ENCODE data around the gene GABRA4. TPM values are rescaled to one million over a fixed set of nuclear protein-coding genes. Genes with fewer than 3 reads are reported as not detected.

Gene GABRA4
- total RNA-seq (2022; extraction: Qiagen RNA extraction), result not detected in 5 replicates

GRCh38 chr4:46993075-46994006 is at the start of gene GABRA4:
TSS of gene GABRA4 (minus strand) at chr4:46993581. CDS start at chr4:46993424, 157 bp downstream.

GRCh38 chr4:47031011-47031678 is 37.8 kb upstream of the GABRA4 start, which contains the start of gene GABRB1:
TSS of gene GABRB1 (plus strand) at chr4:47031567.

DNA sequence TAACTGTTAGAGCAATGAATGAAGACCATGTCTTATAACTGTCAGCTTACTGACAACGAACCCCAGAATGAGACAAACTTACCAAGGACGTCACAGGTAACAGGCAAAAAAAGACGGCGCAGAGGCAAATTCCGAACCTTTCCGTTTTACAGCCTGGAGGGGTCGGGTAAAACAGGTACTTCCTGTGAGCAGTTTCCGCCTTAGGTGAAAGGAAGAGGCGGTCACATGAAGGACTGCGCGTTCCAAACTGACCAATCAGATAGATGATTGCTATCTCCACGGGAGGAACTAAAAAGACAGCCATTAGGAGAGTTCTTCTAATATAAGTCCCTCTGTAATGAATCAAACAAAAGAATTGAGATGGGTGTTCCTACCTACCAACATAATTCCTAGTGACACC is 84.3 kb downstream of the GABRA4 start, which contains the start of gene COX7B2:
Gene COX7B2 (minus strand): TSS at position 168 of the 400 bp plus-strand sequence. CDS start 174,053 bp downstream, outside the sequence.

Other genes starting within 250 kb of the GABRA4 start
- not detected in 5 replicates for gene COX7B2, start 84.3 kb downstream of the GABRA4 start, total RNA-seq (2022; extraction: Qiagen RNA extraction)
- not detected in 5 replicates for gene GABRB1, start 38.0 kb upstream of the GABRA4 start, total RNA-seq (2022; extraction: Qiagen RNA extraction)

Data from A549 treated with Mapracorat at 1 μM for 4 hours (cell line).